ENCODE results near the gene CFAP74. TPM values are rescaled to one million over a fixed set of nuclear protein-coding genes. Genes with fewer than 3 reads are reported as not detected.

CFAP74 gene
- total RNA-seq, 2 experiments from 2014 or later, result not detected

- CTCF ChIA-PET, result interaction anchor here (0.7 to 2.4 kb wide), 8 partner anchors 10 to 134 kb away, joined by 3 to 17 read pairs (median 4); no protein-coding TSS in a partner anchor
- POLR2A ChIA-PET, result no interaction called here
Measured at GRCh38 chr1:2042830-2043773, 39.5 kb upstream of the CFAP74 start.

GRCh38 chr1:2041887-2042286 is 38.3 kb upstream of the CFAP74 start:
- POLR2A ChIA-PET, result no interaction called here

GRCh38 chr1:2041305-2041704 is 37.7 kb upstream of the CFAP74 start:
- POLR2A ChIA-PET, result no interaction called here
- CTCF ChIA-PET, result interaction anchor here (1.5 kb wide), 1 partner anchor 81 kb away, joined by 3 read pairs; no protein-coding TSS in a partner anchor

More at GRCh38 chr1:2041887-2042286, 38.3 kb upstream of the CFAP74 start:
- CTCF ChIA-PET, result interaction anchor here (1.5 kb wide), 1 partner anchor 81 kb away, joined by 3 read pairs; no protein-coding TSS in a partner anchor

- ChIA-PET POLR2A (no interaction called here), CTCF (no interaction called here)
Measured at GRCh38 chr1:2039251-2039650, 35.7 kb upstream of the CFAP74 start.

GRCh38 chr1:2038229-2038628 is 34.6 kb upstream of the CFAP74 start:
- ChIA-PET CTCF (no interaction called here), POLR2A (no interaction called here)

GRCh38 chr1:2037314-2037979 is 33.9 kb upstream of the CFAP74 start:
- ChIA-PET POLR2A (no interaction called here), CTCF (no interaction called here)

GRCh38 chr1:2036287-2036686 is 32.7 kb upstream of the CFAP74 start:
- ChIA-PET POLR2A (no interaction called here), CTCF (interaction anchor here (0.8 kb wide), 1 partner anchor 8 kb away, joined by 3 read pairs; no protein-coding TSS in a partner anchor)

- ChIA-PET POLR2A (no interaction called here), CTCF (interaction anchor here (0.5 to 1.8 kb wide), 2 partner anchors 11 to 85 kb away, joined by 3 to 6 read pairs; no protein-coding TSS in a partner anchor)
Measured at GRCh38 chr1:2033165-2033564, 29.6 kb upstream of the CFAP74 start.

- CTCF ChIA-PET, result interaction anchor here (0.5 kb wide), 1 partner anchor 86 kb away, joined by 3 read pairs; no protein-coding TSS in a partner anchor
- POLR2A ChIA-PET, result no interaction called here
Measured at GRCh38 chr1:2032737-2033136, 29.2 kb upstream of the CFAP74 start.

GRCh38 chr1:2031546-2032540 is 28.3 kb upstream of the CFAP74 start:
- CTCF ChIA-PET, result no interaction called here
- POLR2A ChIA-PET, result no interaction called here

- POLR2A ChIA-PET, result no interaction called here
- CTCF ChIA-PET, result interaction anchor here (2.2 kb wide), 1 partner anchor 15 kb away, joined by 6 read pairs; no protein-coding TSS in a partner anchor
Measured at GRCh38 chr1:2030076-2030871, 26.7 kb upstream of the CFAP74 start.

- POLR2A ChIA-PET, result no interaction called here
Measured at GRCh38 chr1:2029561-2029960, 26.0 kb upstream of the CFAP74 start.

GRCh38 chr1:2028870-2029560 is 25.4 kb upstream of the CFAP74 start:
- CTCF ChIA-PET, result interaction anchor here (2.2 kb wide), 1 partner anchor 16 kb away, joined by 6 read pairs; no protein-coding TSS in a partner anchor

More at GRCh38 chr1:2029561-2029960, 26.0 kb upstream of the CFAP74 start:
- CTCF ChIA-PET, result interaction anchor here (2.2 kb wide), 1 partner anchor 15 kb away, joined by 6 read pairs; no protein-coding TSS in a partner anchor

GRCh38 chr1:2027961-2028583 is 24.5 kb upstream of the CFAP74 start:
- ChIA-PET CTCF (interaction anchor here (2.2 kb wide), 1 partner anchor 17 kb away, joined by 6 read pairs; no protein-coding TSS in a partner anchor), POLR2A (no interaction called here)

More at GRCh38 chr1:2028870-2029560, 25.4 kb upstream of the CFAP74 start:
- POLR2A ChIA-PET, result no interaction called here

GRCh38 chr1:2025491-2025981 is 21.9 kb upstream of the CFAP74 start:
- CTCF ChIA-PET, result no interaction called here
- POLR2A ChIA-PET, result interaction anchor here (0.5 kb wide), 1 partner anchor 122 kb away, joined by 4 read pairs; no protein-coding TSS in a partner anchor

GRCh38 chr1:2024887-2025286 is 21.3 kb upstream of the CFAP74 start:
- CTCF ChIA-PET, result no interaction called here
- POLR2A ChIA-PET, result interaction anchor here (0.5 kb wide), 1 partner anchor 121 kb away, joined by 4 read pairs; no protein-coding TSS in a partner anchor

GRCh38 chr1:2024451-2024850 is 20.9 kb upstream of the CFAP74 start:
- ChIA-PET POLR2A (no interaction called here), CTCF (interaction anchor here (0.6 kb wide), 1 partner anchor 20 kb away, joined by 3 read pairs; no protein-coding TSS in a partner anchor)

Data from activated CD8-positive, alpha-beta memory T cell treated with anti-CD3 and anti-CD28 coated beads for 36 hours (primary cell).